Skin of body (tissue), 2 donors: ENCODE measurements around the gene TGM4. TPM values are rescaled to one million over a fixed set of nuclear protein-coding genes. Genes with fewer than 3 reads are reported as not detected.
"Not testable (repeated sequence)": the region's sequence is repeated elsewhere in the genome, so short reads cannot be mapped to it uniquely, and the experiment has no call there.

Experiments
- DNase-seq: peaks from one replicate; lab custom pipeline; 2025; lab: John Stamatoyannopoulos, UW
- total RNA-seq: library from RNA; depleted of rRNA; stranded (reverse); fragments of >200 nt; gene quantifications from one replicate; pipeline ENCODE4 v1.2.3, GENCODE V29; 2014

Gene TGM4
- total RNA-seq, 1 donor from 2014 or later: not detected

GRCh38 chr3:44914936-44915335 lies 40.5 kb downstream of the TGM4 start:
- no peak for DNase-seq

DNA sequence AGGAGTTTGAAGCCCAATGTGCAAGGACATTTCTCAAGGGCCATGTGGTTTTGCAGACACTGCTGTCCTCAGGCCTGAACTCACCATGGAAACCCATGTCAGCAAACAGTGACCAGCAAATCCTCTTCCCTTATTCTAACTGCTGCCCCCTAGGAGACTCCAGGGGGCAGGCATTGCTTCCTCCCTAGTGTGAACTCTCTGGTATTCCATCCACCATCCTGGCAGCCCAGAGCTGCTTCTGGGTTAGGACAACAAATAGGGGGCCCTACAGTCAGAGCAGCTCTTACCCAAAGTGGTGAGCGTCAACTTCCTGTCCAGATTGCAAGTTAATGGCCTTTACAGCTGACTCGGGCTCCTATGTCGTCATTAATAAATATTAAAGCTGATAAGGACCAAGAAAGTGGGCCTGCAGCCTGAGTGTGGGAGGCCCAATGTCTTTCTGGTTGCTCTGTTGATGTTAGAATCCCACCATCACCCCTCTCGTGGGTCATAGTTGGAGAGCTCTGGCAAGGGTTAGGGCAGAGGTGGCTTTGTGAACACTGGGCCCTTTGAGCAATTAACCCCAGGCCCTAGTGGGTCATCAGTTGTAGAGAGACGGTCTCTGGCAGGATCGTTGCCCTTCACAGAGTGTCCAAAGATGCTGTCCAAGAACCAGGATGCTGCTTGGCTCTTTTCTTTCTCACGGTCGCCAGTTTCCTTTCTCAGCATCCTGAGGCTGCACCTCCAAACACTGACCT lies 41.5 kb downstream of the TGM4 start:
- DNase-seq: no peak

- no peak for DNase-seq
Measured at GRCh38 chr3:44918087-44918486, 43.7 kb downstream of the TGM4 start.

GRCh38 chr3:44918581-44918980 lies 44.2 kb downstream of the TGM4 start:
- no peak for DNase-seq

DNA sequence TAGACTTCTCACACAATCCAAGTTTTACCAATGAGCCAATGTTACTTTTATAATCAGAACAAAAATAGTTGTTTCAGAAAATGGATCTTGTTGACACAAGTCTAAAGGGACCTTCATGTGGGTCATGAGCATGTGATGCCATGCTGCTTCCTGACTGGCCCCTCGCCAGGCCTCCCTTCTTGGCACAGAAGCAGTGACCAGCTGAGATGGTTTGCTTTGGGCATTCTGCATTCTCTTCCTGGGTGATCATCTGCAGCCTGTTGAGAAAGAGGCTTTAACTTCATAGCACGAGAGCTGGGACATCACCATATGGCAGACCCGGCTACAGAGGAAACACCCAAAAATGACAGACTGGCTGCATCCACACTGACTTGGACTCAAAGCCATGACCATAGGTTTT lies 45.7 kb downstream of the TGM4 start:
- DNase-seq: no peak

GRCh38 chr3:44923632-44924456 lies 49.4 kb downstream of the TGM4 start:
- no peak for DNase-seq

GRCh38 chr3:44924457-44925084 lies 50.2 kb downstream of the TGM4 start:
- DNase-seq: no peak

- no peak for DNase-seq
Measured at GRCh38 chr3:44926172-44926571, 51.8 kb downstream of the TGM4 start.

GRCh38 chr3:44926921-44927320 lies 52.5 kb downstream of the TGM4 start:
- no peak for DNase-seq

DNA sequence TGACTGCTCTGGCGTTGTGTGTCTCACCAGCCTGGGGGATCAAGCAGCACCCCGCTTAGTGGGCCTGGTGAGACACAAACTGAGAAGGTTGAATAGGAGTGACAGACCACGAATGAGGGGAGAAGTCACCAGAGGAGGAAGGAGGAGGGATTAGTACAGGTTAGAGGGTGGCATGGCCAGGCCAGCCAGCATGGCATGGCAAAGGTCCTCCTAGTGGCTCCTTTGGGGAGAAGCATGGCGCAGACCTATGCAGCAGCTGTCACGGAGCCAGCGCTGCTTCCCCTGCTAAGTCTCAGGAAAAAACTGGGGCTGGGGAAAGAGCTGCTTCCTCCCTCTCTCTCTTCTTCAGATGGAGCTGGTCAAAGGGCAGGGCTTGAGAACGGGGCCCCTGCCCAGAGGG lies 53.0 kb downstream of the TGM4 start:
- DNase-seq: no peak

DNA sequence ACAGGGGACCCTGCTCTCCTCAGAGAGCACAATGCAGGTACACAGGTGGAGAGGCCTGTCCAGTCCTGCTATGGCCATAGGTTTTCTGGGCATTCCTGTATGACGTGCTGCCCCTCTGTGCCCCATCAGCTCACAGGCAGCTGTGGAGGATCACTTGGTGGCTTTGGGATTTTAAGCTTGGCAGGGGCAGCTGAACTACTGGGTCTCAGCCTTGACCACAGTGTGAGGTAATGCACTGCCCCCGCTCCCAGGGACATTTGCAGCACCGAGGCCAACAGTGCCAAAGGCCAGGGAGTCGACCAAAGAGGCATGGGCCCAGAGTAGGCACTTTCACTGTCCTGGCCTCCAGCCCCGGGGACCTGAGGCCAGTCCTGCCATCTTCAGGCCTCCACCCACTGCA lies 55.4 kb downstream of the TGM4 start:
- no peak for DNase-seq

DNA sequence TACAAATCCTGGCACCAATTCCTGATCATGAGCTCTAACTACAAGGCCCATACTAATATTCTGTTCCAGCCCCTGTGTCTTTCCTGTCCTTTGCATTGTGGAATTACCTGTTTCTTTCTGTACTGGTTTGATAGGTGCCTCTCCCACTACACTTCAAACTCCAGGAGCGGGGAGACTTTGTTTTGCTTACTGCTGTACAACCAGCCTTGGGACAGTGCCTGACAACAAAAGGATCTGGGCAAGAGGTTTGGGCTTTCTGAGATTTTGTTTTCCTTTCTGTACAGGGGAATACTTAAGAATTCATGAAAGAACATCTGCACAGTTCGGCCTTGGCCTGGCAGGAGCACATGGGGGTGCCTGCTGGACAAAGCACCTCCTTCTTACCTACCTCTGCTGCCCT lies 56.5 kb downstream of the TGM4 start:
- DNase-seq: no peak

- DNase-seq: no peak
Measured at GRCh38 chr3:44931791-44932190, 57.4 kb downstream of the TGM4 start.

DNA sequence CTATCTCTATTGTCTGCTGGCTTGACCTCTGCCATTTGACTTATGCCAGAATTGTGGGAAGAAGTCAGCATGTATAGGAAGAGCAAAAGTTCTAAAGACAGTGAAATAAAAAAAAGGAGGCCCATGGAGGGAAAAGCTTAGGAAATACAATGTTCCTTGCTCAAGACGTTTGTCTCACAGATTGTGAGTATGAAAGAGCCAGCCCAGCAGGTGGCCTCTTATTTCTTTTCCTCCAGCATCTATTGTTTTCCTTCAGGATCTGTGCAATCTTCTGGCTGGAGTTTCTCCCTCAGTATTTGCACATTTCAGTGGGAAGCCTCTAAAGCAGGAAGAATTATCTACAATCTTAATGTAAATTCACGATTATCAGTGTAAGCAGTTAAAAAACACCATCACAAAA lies 57.9 kb downstream of the TGM4 start:
- no peak for DNase-seq

GRCh38 chr3:44932986-44933944 lies 58.9 kb downstream of the TGM4 start:
- DNase-seq: no peak

- no peak for DNase-seq
Measured at GRCh38 chr3:44939581-44940036, 65.2 kb downstream of the TGM4 start.

GRCh38 chr3:44942202-44942921 lies 68.0 kb downstream of the TGM4 start:
- DNase-seq: no peak

- DNase-seq: no peak
Measured at GRCh38 chr3:44948239-44948638, 73.8 kb downstream of the TGM4 start.

DNA sequence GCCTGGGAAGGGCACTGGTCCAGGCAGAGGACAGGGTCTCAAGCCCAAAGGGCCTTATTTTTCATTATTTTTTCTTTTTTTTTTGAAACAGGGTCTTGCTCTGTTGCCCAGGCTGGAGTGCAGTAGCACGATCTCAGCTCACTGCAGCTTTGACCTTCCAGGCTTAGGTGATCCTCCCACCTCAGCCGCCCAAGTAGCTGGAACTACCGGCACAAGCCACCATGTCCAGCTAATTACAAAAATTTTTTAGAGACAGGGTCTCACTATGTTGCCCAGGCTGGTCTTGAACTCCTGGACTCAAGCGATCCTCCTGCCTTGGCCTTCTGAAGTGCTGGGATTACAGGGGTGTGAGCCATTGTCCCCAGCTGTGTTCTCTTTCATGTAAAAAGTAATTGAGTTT lies 75.4 kb downstream of the TGM4 start:
- not testable (repeated sequence) for DNase-seq

DNA sequence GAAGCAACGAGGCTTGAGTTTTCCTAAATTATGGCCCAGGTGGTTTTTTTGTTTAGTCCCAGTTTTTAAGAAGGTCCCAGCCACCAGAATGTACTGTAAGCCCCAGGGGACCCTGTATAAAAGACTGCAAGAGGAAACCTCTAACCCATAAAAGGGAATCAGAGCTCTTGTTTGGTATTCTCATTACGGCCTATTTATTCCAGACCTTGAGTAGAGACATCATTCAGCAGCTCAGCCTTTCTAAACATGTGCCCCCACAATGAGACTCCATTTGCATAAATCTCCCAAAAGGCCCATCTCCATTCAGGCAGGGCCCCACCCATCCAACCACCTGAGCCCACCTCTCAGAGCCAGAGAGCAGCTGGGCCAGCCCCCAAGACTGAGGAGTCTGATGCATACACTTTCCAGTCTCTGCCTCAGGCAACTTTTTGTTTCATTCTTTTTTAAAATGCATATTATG lies 75.9 kb downstream of the TGM4 start:
- DNase-seq: no peak
